LNCaP clone FGC (cell line): Measurements from ENCODE around the gene LSM11.

ENCODE experiments used
- DNase-seq: peaks from one replicate; pipeline ENCODE4 v3.0.0-alpha.2; 2011; ENCODE audit warnings: low read depth
- H3K4me3 ChIP-seq: 2 replicates; pipeline ENCODE4 v1.5.1; 2011; ENCODE audit warnings: mild to moderate bottlenecking, low read depth, low read length, control low read depth
- CTCF ChIP-seq: IDR thresholded peaks from 2 replicates; pipeline ENCODE4 v1.5.1; 2012; ENCODE audit warnings: mild to moderate bottlenecking; ENCODE audit not compliant: control insufficient read depth, insufficient read depth; ENCODE audit errors: extremely low read depth

The LSM11 gene

GRCh38 chr5:157808043-157808442 is 64.5 kb downstream of the LSM11 start:
- DNase-seq, result no peak
- TF ChIP-seq CTCF, result no peak
- no peak overlapping the region for H3K4me3 ChIP-seq
